ENCODE measurements around the gene KRT71.

The KRT71 gene

GRCh38 chr12:52573743-52574142, 20.8 kb upstream of the KRT71 start, which contains the start of gene KRT74:
KRT74 (minus strand) TSS chr12:52573843; CDS start chr12:52573777, 66 bp downstream.
- DNase-seq = no peak

GRCh38 chr12:52573306-52573705, 20.4 kb upstream of the KRT71 start:
- DNase-seq = no peak

GRCh38 chr12:52570511-52570910, 17.6 kb upstream of the KRT71 start:
- DNase-seq = no peak

GRCh38 chr12:52568111-52568510, 15.2 kb upstream of the KRT71 start:
- no peak for DNase-seq

- DNase-seq = no peak
These were observed 13.9 kb upstream of the KRT71 start for GRCh38 chr12:52566847-52567291.

- no peak for DNase-seq
These were observed 11.6 kb upstream of the KRT71 start for GRCh38 chr12:52564582-52564981.

GRCh38 chr12:52561880-52562449, 9.0 kb upstream of the KRT71 start:
- no peak for DNase-seq

GRCh38 chr12:52559979-52560378, 7.0 kb upstream of the KRT71 start:
- DNase-seq = no peak

- no peak for DNase-seq
These were observed 6.0 kb upstream of the KRT71 start for GRCh38 chr12:52558781-52559445.

- DNase-seq = no peak
These were observed 4.5 kb upstream of the KRT71 start for GRCh38 chr12:52557476-52557875.

GRCh38 chr12:52555577-52555976, 2.6 kb upstream of the KRT71 start:
- no peak for DNase-seq

GRCh38 chr12:52552055-52552454, 890 bp downstream of the KRT71 start:
- DNase-seq = no peak

GRCh38 chr12:52551216-52551865, 1.6 kb downstream of the KRT71 start:
- no peak for DNase-seq

GRCh38 chr12:52546126-52546525, 6.8 kb downstream of the KRT71 start:
- no peak for DNase-seq

GRCh38 chr12:52543985-52544883, 8.7 kb downstream of the KRT71 start:
- no peak for DNase-seq

GRCh38 chr12:52542785-52543318, 10.1 kb downstream of the KRT71 start:
- DNase-seq = no peak

- no peak for DNase-seq
These were observed 10.8 kb downstream of the KRT71 start for GRCh38 chr12:52542157-52542556.

GRCh38 chr12:52541709-52542108, 11.2 kb downstream of the KRT71 start:
- no peak for DNase-seq

GRCh38 chr12:52540531-52540930, 12.4 kb downstream of the KRT71 start:
- no peak for DNase-seq

- DNase-seq = no peak
These were observed 13.1 kb downstream of the KRT71 start for GRCh38 chr12:52539821-52540173.

- DNase-seq = no peak
These were observed 13.7 kb downstream of the KRT71 start for GRCh38 chr12:52539083-52539820.

- no peak for DNase-seq
These were observed 15.8 kb downstream of the KRT71 start for GRCh38 chr12:52537101-52537500.

Data from NCI-H446 treated with DMSO at 0.1 percent for 48 hours (cell line).